NCI-H2029 treated with DMSO at 0.1 percent for 48 hours (cell line): ENCODE data around the gene CREB3L2.
A peak's percentile ranks its signal among the peaks of the same experiment; 100 is the strongest.

Source experiments
- DNase-seq: peaks from one replicate; lab custom pipeline; 2025; lab: John Stamatoyannopoulos, UW

Gene CREB3L2

GRCh38 chr7:137898839-137899721, 102.8 kb downstream of the CREB3L2 start:
- peak; percentile 35 for DNase-seq

- no peak for DNase-seq
Observed at GRCh38 chr7:137895301-137896221, 106.3 kb downstream of the CREB3L2 start.

GRCh38 chr7:137893143-137893742, 108.6 kb downstream of the CREB3L2 start:
- no peak for DNase-seq

- DNase-seq, result no peak
Observed at GRCh38 chr7:137891016-137891655, 110.8 kb downstream of the CREB3L2 start.

GRCh38 chr7:137890449-137890921, 111.4 kb downstream of the CREB3L2 start:
- no peak for DNase-seq

GRCh38 chr7:137888241-137888640, 113.6 kb downstream of the CREB3L2 start:
- no peak for DNase-seq

GRCh38 chr7:137886746-137887145, 115.1 kb downstream of the CREB3L2 start:
- DNase-seq, result no peak

- no peak for DNase-seq
Observed at GRCh38 chr7:137886281-137886680, 115.6 kb downstream of the CREB3L2 start.

GRCh38 chr7:137885678-137886077, 116.2 kb downstream of the CREB3L2 start:
- no peak for DNase-seq

- no peak for DNase-seq
Observed at GRCh38 chr7:137882806-137883205, 119.1 kb downstream of the CREB3L2 start.

GRCh38 chr7:137882261-137882668, 119.6 kb downstream of the CREB3L2 start:
- DNase-seq, result no peak

- no peak for DNase-seq
Observed at GRCh38 chr7:137881607-137882260, 120.2 kb downstream of the CREB3L2 start.

- DNase-seq, result no peak
Observed at GRCh38 chr7:137880432-137880831, 121.5 kb downstream of the CREB3L2 start.

- no peak for DNase-seq
Observed at GRCh38 chr7:137879357-137880158, 122.3 kb downstream of the CREB3L2 start.

GRCh38 chr7:137878333-137878961, 123.4 kb downstream of the CREB3L2 start:
- no peak for DNase-seq

- no peak for DNase-seq
Observed at GRCh38 chr7:137877027-137877675, 124.7 kb downstream of the CREB3L2 start.

- DNase-seq, result no peak
Observed at GRCh38 chr7:137875746-137876145, 126.1 kb downstream of the CREB3L2 start.

GRCh38 chr7:137873979-137874777, 127.7 kb downstream of the CREB3L2 start:
- no peak for DNase-seq
